WI38 (cell line): ENCODE results near the gene NOP16.
"Not testable (repeated sequence)": the region's sequence is repeated elsewhere in the genome, so short reads cannot be mapped to it uniquely, and the experiment has no call there.

Source experiments
- H3K4me3 ChIP-seq: 2 replicates; pipeline ENCODE4 v1.5.1; 2011; ENCODE audit warnings: low read depth, mild to moderate bottlenecking, control low read depth, low read length
- TF ChIP-seq, protein P1 (sequence below): IDR thresholded peaks from 2 replicates; pipeline ENCODE4 v1.5.1; 2012; ENCODE audit warnings: low read depth, mild to moderate bottlenecking, control low read depth, low read length

The NOP16 gene

DNA sequence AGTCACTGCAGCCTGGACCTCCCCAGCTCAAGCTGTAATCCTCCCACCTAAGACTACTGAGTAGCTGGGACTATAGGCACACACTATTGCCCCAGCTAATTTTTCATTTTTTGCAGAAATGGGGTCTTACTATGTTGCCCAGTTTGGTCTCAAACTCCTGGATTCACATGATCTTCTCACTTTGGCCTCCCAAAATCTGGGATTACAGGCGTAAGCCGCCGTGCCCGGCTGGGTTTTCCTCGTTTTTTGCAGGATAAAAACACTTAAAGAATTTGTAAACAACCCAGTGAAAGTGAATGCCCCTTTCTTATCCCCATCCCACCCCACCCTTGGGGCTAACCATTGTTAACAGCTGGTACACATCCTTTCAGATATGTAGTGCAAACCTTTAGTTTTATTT, 20.2 kb upstream of the NOP16 start:
- TF ChIP-seq, protein P1, sequence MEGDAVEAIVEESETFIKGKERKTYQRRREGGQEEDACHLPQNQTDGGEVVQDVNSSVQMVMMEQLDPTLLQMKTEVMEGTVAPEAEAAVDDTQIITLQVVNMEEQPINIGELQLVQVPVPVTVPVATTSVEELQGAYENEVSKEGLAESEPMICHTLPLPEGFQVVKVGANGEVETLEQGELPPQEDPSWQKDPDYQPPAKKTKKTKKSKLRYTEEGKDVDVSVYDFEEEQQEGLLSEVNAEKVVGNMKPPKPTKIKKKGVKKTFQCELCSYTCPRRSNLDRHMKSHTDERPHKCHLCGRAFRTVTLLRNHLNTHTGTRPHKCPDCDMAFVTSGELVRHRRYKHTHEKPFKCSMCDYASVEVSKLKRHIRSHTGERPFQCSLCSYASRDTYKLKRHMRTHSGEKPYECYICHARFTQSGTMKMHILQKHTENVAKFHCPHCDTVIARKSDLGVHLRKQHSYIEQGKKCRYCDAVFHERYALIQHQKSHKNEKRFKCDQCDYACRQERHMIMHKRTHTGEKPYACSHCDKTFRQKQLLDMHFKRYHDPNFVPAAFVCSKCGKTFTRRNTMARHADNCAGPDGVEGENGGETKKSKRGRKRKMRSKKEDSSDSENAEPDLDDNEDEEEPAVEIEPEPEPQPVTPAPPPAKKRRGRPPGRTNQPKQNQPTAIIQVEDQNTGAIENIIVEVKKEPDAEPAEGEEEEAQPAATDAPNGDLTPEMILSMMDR = no peak

DNA sequence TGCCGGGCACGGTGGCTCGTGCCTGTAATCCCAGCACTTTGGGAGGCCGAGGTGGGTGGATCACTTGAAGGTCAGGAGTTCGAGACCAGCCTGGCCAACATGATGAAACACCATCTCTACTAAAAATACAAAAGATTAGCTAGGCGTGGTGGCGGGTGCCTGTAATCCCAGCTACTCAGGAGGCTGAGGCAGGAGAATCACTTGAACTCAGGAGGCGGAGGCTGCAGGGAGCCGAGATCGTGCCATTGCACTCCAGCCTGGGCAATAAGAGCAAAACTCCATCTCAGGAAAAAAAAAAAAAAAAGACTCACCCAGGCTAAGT, 19.8 kb upstream of the NOP16 start:
- H3K4me3 ChIP-seq = not testable (repeated sequence)

More for the DNA sequence above, 20.2 kb upstream of the NOP16 start:
- no peak overlapping the region for H3K4me3 ChIP-seq

DNA sequence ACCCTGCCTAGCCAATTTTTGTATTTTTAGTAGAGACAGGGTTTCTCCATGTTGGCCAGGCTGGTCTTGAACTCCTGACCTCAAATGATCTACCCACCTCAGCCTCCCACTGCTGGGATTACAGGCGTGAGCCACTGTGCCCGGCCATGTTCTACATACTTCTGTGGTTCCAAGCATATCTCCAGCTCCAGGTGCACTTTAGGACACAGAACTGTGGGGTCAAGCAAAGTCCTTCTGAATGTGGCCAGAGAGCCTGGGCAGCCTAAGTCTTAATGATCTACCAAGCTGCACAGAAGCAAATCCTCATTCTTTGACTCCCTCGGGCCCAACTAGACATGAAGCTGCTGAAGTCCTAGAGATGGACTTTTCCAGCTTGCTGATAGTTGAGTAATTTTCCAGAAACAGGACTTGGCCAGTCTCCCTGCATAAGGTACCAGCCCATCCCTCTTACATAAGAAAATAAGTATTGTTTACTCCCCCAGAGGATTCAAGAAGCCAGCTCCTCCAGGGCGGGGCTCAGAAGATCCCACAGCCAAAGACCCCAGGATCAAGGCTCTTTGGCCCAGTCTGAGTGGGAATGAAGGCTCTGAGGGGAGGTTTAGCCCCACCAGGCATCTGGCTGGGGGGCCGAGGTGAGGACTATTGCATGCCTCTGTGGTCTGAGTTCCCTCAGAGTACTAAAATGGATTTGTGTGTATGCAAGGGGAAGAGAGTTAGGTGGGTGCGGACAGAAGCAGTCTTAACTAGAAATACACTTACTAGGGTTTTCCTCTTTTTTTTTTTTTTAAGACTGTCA, 19.3 kb upstream of the NOP16 start:
- TF ChIP-seq, protein P1 = no peak
- H3K4me3 ChIP-seq = no peak overlapping the region

DNA sequence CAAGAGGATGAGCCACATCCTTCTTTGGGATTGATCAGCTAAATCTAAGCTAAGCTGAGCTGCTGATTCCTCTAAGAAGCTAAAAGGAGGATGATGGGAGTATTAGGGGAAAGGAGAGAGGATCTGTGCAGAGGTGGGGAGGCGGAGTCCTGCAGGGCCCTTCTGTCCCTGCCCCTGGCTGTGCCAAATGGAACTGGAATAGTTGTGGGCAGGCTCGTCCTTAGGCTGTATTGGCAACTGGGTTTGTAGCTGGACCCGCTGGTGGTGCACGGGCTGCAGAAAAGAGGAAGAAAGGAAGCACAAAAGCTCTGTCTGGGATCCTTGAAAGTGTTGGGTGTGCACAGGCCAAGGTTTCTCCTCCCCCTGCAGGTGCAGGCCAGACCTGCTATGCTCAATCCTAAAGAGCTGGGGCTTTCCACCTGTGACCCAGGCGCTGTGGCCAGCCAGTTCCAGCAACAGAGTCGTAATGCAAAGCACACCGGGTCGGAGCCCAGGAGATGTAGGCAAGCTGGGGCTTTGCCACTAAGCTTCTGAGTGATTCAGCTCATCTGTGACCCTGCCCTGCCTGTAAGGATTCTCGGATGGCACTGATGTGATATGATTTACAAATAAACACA, 18.1 kb upstream of the NOP16 start:
- TF ChIP-seq, protein P1 = no peak
- H3K4me3 ChIP-seq = no peak overlapping the region

DNA sequence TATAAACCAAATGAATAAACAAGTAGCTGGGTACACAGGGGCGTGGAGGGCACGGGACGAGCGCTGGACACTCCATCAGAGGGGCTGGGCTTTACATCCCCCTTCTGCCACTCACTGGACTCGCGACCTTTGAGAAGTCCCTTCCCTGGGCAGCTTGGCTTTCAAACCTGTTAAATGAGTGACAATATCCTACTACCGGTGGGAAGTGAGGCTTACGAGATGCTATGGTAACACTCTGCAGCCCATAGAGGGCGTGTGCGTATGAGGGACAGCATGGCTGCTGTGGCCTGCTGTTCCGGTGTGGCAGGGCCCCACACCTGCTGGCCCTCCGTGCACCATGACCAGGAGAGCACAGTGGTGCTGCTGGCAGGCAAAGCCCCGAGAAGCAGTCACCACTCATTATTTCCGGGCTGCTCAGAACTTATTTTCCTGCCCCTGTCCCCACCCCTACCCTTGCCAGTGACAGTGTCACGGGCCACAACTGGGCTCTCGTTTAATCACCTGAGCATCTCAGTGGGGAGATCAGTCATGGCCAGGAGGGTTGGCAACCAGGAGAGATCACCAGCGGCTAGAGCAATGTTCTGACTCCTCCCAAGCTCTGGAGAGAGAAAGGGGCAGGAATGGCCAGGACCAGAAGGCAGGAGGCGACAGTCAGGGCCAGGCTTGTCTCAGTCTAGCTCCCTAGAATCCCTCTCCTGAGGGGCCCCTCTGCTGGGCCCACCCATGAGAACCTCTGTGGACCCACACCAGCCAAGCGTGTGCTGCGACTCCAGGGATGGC, 17.4 kb upstream of the NOP16 start:
- TF ChIP-seq, protein P1 = no peak
- no peak overlapping the region for H3K4me3 ChIP-seq

DNA sequence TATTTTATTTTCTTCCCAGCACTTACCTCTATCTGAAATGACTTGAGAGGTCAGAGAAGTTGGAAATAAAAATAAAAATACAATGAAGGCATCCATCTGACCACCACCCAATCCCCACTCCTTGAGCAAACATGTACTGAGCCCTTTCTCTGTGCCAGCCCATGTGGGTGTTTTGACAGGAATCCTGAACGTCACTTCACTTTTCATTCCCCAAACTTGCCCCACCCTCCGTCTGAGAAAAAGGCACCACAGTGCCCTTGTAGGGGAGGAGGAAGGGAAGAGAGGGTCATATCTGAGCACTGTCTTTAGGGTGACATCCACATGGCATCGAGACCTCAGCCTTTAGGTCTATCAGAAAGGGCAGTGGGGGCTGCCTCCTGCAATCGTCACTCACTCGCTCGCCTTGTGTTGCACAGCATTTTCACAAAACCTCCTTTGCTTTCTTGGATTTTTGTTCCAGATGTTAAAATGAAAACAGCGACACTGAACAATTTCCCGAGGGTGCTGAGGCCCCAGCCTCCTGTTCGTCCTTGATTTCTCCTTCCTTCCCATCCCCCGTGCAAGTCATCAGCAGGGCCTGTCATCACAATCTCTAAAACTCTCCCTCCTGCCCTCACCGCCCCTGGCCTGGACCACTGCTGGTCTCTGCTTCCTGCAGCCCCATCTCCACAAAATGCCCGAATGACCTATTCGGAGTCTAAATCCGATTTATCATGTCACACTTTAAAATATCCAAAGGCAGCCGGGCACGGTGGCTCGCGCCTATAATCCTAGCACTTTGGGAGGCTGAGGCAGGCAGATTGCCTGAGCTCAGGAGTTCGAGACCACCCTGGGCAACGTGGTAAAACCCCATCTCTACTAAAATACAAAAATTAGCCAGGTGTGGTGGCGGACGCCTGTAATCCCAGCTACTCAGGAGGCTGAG, 13.1 kb upstream of the NOP16 start:
- no peak overlapping the region for H3K4me3 ChIP-seq
- TF ChIP-seq, protein P1 = no peak
